Activated T-cell treated with anti-CD3 and anti-CD28 coated beads for 4 hours (primary cell): ENCODE data around the gene PALM2AKAP2.
"Not testable (repeated sequence)": the region's sequence is repeated elsewhere in the genome, so short reads cannot be mapped to it uniquely, and the experiment has no call there.

ENCODE experiments used
- DNase-seq: peaks from one replicate; pipeline ENCODE4 v3.0.0-alpha.2; 2020

Gene PALM2AKAP2

GRCh38 chr9:109811876-109812275 lies 31.9 kb downstream of the PALM2AKAP2 start:
- no peak for DNase-seq

- no peak for DNase-seq
Observed at GRCh38 chr9:109812331-109812730, 32.3 kb downstream of the PALM2AKAP2 start.

DNA sequence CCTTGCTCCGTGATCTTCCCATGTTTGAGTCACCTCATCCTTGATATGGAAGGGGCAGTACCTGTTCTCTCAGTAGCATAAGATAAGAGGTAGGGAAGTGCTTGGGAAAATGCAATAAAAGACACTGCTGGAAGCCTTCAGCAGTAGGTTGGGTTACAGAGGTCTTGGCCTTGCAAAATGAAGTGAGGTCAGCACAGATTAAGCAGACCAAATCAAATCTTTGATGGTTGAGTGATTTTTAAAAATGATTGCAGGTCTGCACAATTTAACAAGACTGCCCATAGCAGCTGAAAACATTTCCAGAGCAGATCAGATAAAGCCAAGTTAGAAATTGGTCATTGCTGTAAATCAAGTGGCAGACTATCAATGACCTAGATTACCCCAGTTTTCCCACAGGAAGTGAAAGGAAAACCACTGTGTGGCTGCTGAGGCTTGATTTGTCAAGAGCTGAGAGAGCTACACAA lies 32.9 kb downstream of the PALM2AKAP2 start:
- DNase-seq = no peak

DNA sequence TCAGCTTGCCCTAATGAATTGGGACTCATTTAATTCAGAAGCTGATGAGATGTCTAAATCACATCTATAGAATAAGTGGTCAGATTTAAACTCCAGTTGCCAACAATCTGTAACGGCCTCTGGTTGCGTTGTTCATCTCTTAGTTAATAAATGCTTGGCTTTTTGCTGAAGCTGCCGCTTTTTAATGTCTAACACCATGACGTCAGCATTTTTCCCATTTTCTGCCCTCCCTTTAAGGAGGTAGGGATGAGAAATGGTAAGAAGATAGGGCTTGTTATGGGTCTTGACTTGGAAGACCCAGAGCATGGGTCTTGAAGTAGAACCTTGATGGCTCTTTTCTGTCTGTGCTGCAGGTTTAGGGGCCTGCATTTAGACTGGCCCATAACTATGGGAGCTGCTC lies 33.3 kb downstream of the PALM2AKAP2 start:
- DNase-seq = no peak

DNA sequence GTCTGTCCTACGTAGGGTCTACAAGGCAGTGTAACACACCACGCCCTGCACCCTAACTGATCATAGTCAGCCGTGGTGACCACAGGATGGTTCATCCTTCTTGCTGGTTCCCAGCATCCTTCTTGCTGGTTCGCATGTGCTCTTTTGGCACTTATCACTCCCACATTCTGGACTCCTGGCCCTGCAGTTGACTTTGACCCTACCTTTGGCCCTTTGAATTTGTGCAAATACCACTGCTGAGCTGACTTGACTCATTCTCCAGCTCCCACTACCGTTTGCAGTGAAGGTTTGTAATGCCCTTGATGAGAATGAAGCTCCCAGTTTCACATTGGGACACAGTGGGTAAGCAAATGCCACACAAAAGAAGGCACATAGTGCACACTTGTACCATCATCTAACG lies 33.8 kb downstream of the PALM2AKAP2 start:
- DNase-seq = no peak

GRCh38 chr9:109815366-109815947 lies 35.5 kb downstream of the PALM2AKAP2 start:
- DNase-seq = no peak

GRCh38 chr9:109816490-109816889 lies 36.5 kb downstream of the PALM2AKAP2 start:
- no peak for DNase-seq

DNA sequence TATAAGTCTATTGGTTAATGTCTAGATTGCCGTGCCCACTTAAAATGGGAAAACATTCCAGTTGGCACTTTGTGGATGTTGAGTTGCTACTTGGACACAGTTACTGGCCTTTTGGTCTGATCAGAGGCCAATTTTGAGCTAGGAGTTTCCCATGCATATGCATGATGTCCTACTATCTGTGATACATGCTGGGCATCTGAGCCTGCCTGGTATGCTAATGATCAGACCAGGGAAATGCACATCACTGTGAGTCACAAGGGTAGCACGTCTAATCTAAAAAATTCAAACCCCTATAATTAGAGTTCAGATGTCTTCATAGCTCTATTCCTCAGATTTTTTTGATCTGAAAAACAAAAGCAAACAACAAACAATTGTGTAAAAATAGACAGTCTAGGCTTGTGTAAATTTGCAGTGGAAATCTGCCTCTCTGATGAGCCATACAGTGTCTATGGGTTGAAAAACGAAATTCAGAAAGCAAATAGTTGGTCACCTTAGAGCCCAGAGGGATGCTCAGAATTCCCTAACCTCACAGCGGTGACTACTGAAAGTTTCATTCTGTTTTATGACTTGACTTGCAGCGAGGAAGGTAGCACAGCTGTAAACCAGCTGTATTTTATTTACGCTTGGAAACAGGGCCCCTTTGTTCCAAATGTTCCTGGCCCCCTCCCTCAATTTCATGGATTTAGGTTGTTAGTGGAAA lies 37.3 kb downstream of the PALM2AKAP2 start:
- no peak for DNase-seq

GRCh38 chr9:109817846-109818472 lies 38.0 kb downstream of the PALM2AKAP2 start:
- DNase-seq = no peak

GRCh38 chr9:109821711-109822110 lies 41.7 kb downstream of the PALM2AKAP2 start:
- no peak for DNase-seq

GRCh38 chr9:109825383-109825782 lies 45.4 kb downstream of the PALM2AKAP2 start:
- not testable (repeated sequence) for DNase-seq

- DNase-seq = no peak
Observed at GRCh38 chr9:109826559-109826958, 46.6 kb downstream of the PALM2AKAP2 start.

GRCh38 chr9:109828254-109828653 lies 48.3 kb downstream of the PALM2AKAP2 start:
- no peak for DNase-seq
